Skeletal muscle tissue (tissue), 4 donors: ENCODE measurements around the gene TPPP. TPM values are rescaled to one million over a fixed set of nuclear protein-coding genes. Genes with fewer than 3 reads are reported as not detected.
"Not testable (repeated sequence)": the region's sequence is repeated elsewhere in the genome, so short reads cannot be mapped to it uniquely, and the experiment has no call there.

Experiments
- H3K27ac ChIP-seq: one replicate; pipeline ENCODE4 v1.7.0; 2013; ENCODE audit warnings: mild to moderate bottlenecking, low read depth, low read length, inconsistent platforms
- H3K27me3 ChIP-seq, 3 donors: one replicate each; pipeline ENCODE4 v1.7.0; 2013; ENCODE audit warnings: low read length in 3 of 3; ENCODE audit not compliant: control insufficient read depth in 3 of 3, insufficient read depth in 3 of 3
- H3K36me3 ChIP-seq, 3 donors: one replicate each; pipeline ENCODE4 v1.7.0; 2013; ENCODE audit warnings: low read length in 3 of 3; ENCODE audit not compliant: control insufficient read depth in 3 of 3, insufficient read depth in 3 of 3
- H3K4me1 ChIP-seq, 3 donors: one replicate each; pipeline ENCODE4 v1.7.0; 2013; ENCODE audit warnings: low read length in 3 of 3, mild to moderate bottlenecking in 3 of 3; ENCODE audit not compliant: control insufficient read depth in 3 of 3, insufficient read depth in 3 of 3
- H3K4me3 ChIP-seq, 3 donors: one replicate each; pipeline ENCODE4 v1.7.0; 2013; ENCODE audit warnings: low read length in 3 of 3
- H3K9ac ChIP-seq, 3 donors: one replicate each; pipeline ENCODE4 v1.7.0; 2013; ENCODE audit warnings: low read length in 3 of 3, mild to moderate bottlenecking in 3 of 3, moderate library complexity in 2 of 3, low read depth in 1 of 3
- H3K9me3 ChIP-seq, 3 donors: one replicate each; pipeline ENCODE4 v1.7.0; 2013; ENCODE audit warnings: low read length in 3 of 3; ENCODE audit not compliant: control insufficient read depth in 3 of 3
- total RNA-seq: library from RNA; depleted of rRNA; stranded (reverse); fragments of >200 nt; gene quantifications from one replicate; pipeline ENCODE4 v1.2.3, GENCODE V29; 2014
- donor health status: Osteomylitis.

Gene TPPP
- total RNA-seq, 1 donor from 2014 or later, result 3.7 TPM

DNA sequence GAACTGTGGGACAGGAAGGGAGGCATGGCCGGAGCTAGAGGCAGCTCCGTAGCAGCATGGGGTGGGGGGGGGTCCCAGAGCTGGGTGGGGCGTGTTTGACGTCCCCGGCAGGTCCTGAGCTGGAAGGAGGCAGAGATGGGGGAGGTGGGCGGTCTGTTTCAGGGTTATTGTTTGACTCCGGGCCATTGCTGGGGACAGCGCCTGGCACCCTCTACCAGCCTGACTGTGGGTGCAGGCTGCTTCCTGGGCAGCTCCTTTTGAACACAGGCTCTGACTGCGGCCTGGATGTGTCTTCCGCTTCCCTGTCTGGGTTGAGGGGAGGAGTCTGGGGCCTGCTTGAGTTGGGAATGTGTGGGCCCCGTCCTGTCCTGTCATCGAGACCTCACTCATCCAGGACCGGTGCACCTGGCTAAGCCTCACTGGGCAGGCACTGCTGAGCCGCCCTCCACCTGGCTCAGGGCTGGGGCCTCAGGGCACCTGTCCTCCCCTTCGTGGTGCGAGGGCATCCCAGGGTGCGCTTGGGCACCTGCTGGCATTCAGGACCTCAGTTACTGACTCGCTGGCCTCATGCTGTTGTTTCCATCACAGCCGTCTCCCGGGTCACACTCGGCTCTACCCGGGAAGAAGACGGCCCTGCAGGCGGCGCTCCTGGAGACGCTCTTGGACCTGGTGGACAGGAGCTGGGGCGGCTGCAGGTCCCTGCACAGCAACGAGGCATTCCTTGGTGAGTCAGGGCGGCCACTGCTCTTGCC, 54.5 kb downstream of the TPPP start:
- H3K4me1 ChIP-seq, result no peaks in the 10 kb centered on the region
- H3K36me3 ChIP-seq, result peaks cover 24 to 26% (median 24%) of the 10 kb centered on the region in 3 donors
- no peak overlapping the region for H3K4me3 ChIP-seq
- no peaks in the 10 kb centered on the region for H3K27me3 ChIP-seq
- H3K9me3 ChIP-seq, result no peaks in the 10 kb centered on the region
- no peak overlapping the region for H3K9ac ChIP-seq
- no peak overlapping the region for H3K27ac ChIP-seq

DNA sequence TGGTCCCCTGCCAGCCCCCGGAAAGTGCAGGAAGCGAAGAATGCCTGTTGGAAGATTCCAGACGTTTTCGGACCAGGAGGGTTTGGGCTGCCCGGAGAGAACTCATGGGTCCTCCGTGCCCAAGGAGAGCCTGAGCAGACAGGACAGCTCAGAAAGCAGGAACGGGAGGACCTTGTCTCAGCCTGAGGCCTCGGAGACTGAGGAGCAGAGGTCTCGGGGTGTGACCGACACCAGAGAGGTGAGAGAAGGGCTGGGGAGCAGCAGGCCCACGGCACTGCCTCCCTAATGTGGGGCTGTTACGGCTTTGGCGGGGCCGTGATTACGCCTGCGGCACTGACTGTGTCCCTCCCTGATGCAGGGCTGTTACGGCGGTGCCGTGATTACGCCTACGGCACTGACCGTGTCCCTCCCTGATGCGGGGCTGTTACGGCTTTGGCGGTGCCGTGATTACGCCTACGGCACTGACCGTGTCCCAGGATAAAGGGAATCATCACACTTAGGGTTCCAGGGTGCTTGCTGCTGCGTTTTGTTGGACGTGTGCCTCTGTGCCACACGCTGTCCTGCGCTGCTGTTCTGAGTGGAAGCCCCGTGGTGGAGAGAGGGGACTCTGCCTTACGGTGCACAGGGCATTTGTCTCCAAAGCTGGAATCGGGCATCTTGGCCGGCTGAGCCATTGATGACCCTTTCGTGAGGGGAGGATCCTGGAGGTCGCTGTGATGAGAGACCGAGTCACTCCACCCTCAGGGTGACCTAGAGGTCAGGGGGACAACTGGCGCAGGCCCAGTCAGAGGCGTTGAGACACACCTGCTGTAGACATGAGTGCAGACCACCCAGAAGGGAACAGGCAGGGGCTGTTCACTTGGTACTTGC, 55.3 kb downstream of the TPPP start:
- Histone ChIP-seq H3K9ac (no peak overlapping the region), H3K9me3 (no peaks in the 10 kb centered on the region), H3K27me3 (no peaks in the 10 kb centered on the region), H3K4me1 (no peaks in the 10 kb centered on the region), H3K27ac (no peak overlapping the region), H3K4me3 (no peak overlapping the region), H3K36me3 (peaks cover 24 to 26% (median 24%) of the 10 kb centered on the region in 3 donors)

- no peaks in the 10 kb centered on the region for H3K27me3 ChIP-seq
- H3K4me3 ChIP-seq, result no peak overlapping the region
- peaks cover 24 to 26% (median 24%) of the 10 kb centered on the region in 3 donors for H3K36me3 ChIP-seq
These were observed 56.2 kb downstream of the TPPP start for GRCh38 chr5:636951-637350.

DNA sequence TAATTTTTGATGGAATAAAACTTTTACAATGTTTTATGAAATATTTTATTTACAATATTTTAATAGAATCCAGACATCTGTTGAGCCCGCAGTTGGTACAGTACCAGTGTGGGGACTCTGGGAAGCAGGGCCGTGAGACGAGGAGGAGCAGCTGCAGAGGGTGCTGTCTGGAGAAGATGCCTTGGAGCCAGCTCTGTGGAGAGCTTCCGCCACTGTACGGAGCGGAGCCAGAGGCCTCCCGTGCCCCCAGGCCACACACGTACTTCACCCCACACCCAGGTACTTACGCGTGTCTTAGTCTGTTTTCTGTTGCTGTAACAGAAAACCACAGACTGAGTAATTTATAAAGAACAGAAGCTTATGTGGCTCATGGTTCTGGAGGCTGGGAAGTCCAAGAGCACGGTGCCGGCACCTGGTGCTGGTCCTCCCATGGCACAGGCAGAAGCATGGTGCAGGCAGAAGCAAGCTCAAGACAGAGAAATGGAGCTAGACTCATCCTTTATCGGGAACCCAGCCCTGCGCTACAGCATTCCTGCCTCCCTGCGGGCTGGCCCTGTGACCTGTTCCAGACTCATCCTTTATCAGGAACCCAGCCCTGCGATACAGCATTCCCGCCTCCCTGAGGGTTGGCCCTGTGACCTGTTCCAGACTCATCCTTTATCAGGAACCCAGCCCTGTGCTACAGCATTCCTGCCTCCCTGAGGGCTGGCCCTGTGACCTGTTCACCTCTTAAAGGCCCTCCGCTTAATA, 57.7 kb downstream of the TPPP start:
- Histone ChIP-seq H3K9ac (no peak overlapping the region), H3K9me3 (no peaks in the 10 kb centered on the region), H3K36me3 (peaks cover 17 to 24% (median 24%) of the 10 kb centered on the region in 3 donors), H3K4me1 (no peaks in the 10 kb centered on the region), H3K4me3 (no peak overlapping the region), H3K27me3 (no peaks in the 10 kb centered on the region), H3K27ac (no peak overlapping the region)

More at GRCh38 chr5:636951-637350, 56.2 kb downstream of the TPPP start:
- Histone ChIP-seq H3K9ac (no peak overlapping the region), H3K4me1 (no peaks in the 10 kb centered on the region), H3K9me3 (no peaks in the 10 kb centered on the region), H3K27ac (no peak overlapping the region)

GRCh38 chr5:634191-634590, 59.0 kb downstream of the TPPP start:
- H3K9ac ChIP-seq, result no peak overlapping the region
- H3K36me3 ChIP-seq, result peaks cover 15 to 21% (median 18%) of the 10 kb centered on the region in 3 donors
- no peak overlapping the region for H3K4me3 ChIP-seq
- no peak overlapping the region for H3K27ac ChIP-seq
- no peaks in the 10 kb centered on the region for H3K27me3 ChIP-seq
- no peaks in the 10 kb centered on the region for H3K9me3 ChIP-seq
- no peaks in the 10 kb centered on the region for H3K4me1 ChIP-seq

GRCh38 chr5:633501-633955, 59.6 kb downstream of the TPPP start:
- H3K9me3 ChIP-seq, result no peaks in the 10 kb centered on the region
- H3K36me3 ChIP-seq, result peaks cover 15 to 21% (median 15%) of the 10 kb centered on the region in 3 donors
- no peak overlapping the region for H3K4me3 ChIP-seq
- no peaks in the 10 kb centered on the region for H3K27me3 ChIP-seq
- H3K4me1 ChIP-seq, result no peaks in the 10 kb centered on the region
- no peak overlapping the region for H3K27ac ChIP-seq
- H3K9ac ChIP-seq, result no peak overlapping the region

DNA sequence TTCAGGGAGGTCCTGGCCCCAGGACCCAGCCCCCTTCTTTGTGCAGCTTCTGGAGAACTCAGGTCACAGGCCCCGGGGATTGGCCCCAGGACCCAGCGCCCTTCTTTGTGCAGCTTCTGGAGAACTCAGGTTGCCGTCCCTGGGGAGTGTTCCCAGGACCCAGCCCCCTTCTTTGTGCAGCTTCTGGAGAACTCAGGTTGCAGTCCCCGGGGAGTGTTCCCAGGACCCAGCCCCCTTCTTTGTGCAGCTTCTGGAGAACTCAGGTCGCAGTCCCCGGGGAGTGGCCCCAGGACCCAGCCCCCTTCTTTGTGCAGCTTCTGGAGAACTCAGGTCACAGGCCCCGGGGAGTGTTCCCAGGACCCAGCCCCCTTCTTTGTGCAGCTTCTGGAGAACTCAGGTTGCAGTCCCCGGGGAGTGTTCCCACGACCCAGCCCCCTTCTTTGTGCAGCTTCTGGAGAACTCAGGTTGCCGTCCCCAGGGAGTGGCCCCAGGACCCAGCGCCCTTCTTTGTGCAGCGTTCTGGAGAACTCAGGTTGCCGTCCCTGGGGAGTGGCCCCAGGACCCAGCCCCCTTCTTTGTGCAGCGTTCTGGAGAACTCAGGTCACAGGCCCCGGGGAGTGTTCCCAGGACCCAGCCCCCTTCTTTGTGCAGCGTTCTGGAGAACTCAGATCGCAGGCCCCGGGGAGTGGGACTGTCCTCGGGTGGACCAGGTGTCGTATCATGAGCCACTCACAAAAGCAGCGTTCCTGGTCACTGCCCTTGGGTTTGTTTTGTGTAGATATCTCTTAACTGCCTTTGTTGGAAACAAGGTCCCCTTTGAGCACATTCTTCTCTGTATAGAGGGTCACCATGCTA, 64.6 kb downstream of the TPPP start:
- H3K4me3 ChIP-seq, H3K27me3 ChIP-seq, H3K9ac ChIP-seq, H3K9me3 ChIP-seq, H3K27ac ChIP-seq, H3K4me1 ChIP-seq: not testable (repeated sequence)
- peaks cover 5 to 17% (median 6%) of the 10 kb centered on the region in 3 donors for H3K36me3 ChIP-seq

GRCh38 chr5:627840-628239, 65.3 kb downstream of the TPPP start:
- Histone ChIP-seq H3K27me3 (no peaks in the 10 kb centered on the region), H3K4me3 (no peak overlapping the region), H3K27ac (no peak overlapping the region), H3K4me1 (no peaks in the 10 kb centered on the region), H3K36me3 (peaks cover 5 to 17% (median 6%) of the 10 kb centered on the region in 3 donors), H3K9ac (no peak overlapping the region), H3K9me3 (no peaks in the 10 kb centered on the region)

DNA sequence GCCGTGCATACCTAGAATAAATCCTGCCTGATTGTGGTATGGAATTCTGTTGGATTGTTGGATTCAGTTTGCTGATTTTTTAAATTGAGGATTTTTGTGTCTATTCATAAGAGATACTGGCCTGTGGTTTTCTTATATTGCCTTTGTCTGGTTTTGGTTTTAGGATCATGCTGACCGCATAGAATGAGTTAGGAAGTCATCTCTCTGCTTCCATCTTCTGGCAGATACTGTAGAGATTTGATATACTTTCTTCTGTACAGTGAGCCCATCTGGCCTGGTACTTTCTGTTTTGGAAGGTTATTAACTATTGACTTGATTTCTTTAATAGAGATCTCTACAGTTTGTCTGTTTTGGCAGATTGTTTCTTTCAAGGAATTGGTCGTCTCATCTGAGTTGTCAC, 66.3 kb downstream of the TPPP start:
- Histone ChIP-seq H3K36me3 (peaks cover 5 to 17% (median 6%) of the 10 kb centered on the region in 3 donors), H3K27ac (no peak overlapping the region), H3K9ac (no peak overlapping the region)

More for the DNA sequence above, 66.3 kb downstream of the TPPP start:
- H3K27me3 ChIP-seq, result no peaks in the 10 kb centered on the region
- H3K4me3 ChIP-seq, result no peak overlapping the region
- no peaks in the 10 kb centered on the region for H3K9me3 ChIP-seq
- H3K4me1 ChIP-seq, result no peaks in the 10 kb centered on the region
